Loucy (cell line): ENCODE data around the gene IGHMBP2.

ENCODE experiments used
- CTCF ChIP-seq: fragments of 200-600 bp; sonication (generic); conservative IDR thresholded peaks from 2 replicates; pipeline ENCODE4 v1.5.1; 2014; ENCODE audit warnings: mild to moderate bottlenecking, antibody characterized with exemption, low read length
- EZH2phosphoT487 ChIP-seq: fragments of 200-600 bp; IDR thresholded peaks from 2 replicates; pipeline ENCODE4 v1.6.1; 2018; ENCODE audit warnings: antibody characterized with exemption, mild to moderate bottlenecking, moderate library complexity, borderline replicate concordance

- no peak for TF ChIP-seq CTCF
- TF ChIP-seq EZH2phosphoT487: no peak
These were observed 12.7 kb downstream of the IGHMBP2 start for GRCh38 chr11:68916439-68916838.
